ENCODE data around the gene ARHGAP45. TPM values are rescaled to one million over a fixed set of nuclear protein-coding genes. Genes with fewer than 3 reads are reported as not detected.
"Not testable (repeated sequence)": the region's sequence is repeated elsewhere in the genome, so short reads cannot be mapped to it uniquely, and the experiment has no call there.

ARHGAP45 gene, protein sequence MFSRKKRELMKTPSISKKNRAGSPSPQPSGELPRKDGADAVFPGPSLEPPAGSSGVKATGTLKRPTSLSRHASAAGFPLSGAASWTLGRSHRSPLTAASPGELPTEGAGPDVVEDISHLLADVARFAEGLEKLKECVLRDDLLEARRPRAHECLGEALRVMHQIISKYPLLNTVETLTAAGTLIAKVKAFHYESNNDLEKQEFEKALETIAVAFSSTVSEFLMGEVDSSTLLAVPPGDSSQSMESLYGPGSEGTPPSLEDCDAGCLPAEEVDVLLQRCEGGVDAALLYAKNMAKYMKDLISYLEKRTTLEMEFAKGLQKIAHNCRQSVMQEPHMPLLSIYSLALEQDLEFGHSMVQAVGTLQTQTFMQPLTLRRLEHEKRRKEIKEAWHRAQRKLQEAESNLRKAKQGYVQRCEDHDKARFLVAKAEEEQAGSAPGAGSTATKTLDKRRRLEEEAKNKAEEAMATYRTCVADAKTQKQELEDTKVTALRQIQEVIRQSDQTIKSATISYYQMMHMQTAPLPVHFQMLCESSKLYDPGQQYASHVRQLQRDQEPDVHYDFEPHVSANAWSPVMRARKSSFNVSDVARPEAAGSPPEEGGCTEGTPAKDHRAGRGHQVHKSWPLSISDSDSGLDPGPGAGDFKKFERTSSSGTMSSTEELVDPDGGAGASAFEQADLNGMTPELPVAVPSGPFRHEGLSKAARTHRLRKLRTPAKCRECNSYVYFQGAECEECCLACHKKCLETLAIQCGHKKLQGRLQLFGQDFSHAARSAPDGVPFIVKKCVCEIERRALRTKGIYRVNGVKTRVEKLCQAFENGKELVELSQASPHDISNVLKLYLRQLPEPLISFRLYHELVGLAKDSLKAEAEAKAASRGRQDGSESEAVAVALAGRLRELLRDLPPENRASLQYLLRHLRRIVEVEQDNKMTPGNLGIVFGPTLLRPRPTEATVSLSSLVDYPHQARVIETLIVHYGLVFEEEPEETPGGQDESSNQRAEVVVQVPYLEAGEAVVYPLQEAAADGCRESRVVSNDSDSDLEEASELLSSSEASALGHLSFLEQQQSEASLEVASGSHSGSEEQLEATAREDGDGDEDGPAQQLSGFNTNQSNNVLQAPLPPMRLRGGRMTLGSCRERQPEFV
- 100 to 1,000 TPM; 171 to 174 TPM for total RNA-seq

DNA sequence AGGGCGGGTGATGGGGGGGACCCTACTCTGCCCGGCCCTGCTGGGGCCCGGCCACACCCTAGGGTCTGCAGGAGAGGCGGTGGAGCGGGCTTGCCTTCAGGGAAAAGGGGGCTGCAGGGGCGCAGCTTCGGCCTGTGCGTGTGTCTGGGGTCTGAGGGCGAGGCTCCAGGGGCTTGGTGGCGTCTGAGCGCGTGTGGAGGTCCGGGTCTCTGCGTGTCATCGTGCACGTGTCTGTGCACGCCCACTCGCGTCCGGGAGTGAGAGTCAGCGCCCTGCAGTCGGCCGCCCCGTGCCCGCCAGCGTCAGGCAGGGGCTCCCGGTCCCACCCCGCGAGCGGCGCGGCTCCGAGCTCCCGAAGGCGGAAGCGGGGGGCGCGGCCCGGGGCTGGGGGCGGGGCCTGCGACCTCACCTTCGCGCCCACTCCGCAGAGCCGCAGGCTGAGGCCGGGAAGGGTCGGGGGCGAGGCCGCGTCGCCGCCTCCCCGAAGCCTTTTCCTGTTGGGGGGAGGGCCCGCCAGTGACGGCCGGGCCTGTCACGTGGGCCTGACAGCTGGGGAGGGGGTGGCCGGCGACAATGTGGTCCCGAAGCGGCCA, at the start of gene ARHGAP45:
Gene ARHGAP45 (plus strand): TSS at position 420 of the 593 bp plus-strand sequence. CDS start 239 bp downstream, outside the sequence.
- no peaks in the 10 kb centered on the region for H3K9me3 Mint-ChIP-seq
- ATAC-seq (peak; percentile 47 to 71), DNase-seq (ENCODE audit: low spot score in 2 of 2) (peak; percentile 85 to 87)
- peaks cover 16 to 17% of the 10 kb centered on the region in 2 donors for H3K36me3 Mint-ChIP-seq
- peak within 1 kb of the TSS; percentile 65 to 95 for H3K27ac Mint-ChIP-seq

DNA sequence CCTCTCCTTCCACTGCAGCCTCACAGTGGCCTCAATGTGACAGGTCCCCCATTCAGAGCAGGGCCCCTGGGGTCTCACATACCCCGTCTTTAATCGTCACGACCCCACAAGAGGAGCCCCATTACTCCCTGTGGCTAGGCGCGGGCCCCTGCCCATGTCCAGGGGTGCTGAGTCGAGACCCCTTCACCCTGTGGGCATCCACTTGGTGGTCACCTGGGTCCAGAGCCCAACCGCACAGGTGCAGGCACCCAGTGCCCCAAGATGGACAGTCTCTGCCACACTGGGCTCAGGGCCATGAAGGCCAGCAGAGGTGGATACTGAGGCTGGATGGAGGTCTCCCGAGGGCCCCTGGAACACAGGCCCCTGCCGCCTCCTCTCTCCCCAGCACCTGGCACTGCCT, 49.1 kb upstream of the ARHGAP45 start:
- Mint-ChIP-seq H3K9me3 (no peaks in the 10 kb centered on the region), H3K27ac (peak overlapping the region; percentile 81 to 100), H3K36me3 (peaks cover 5 to 7% of the 10 kb centered on the region in 2 donors)
- DNase-seq (ENCODE audit: low spot score in 2 of 2) = no peak
- ATAC-seq = no peak

DNA sequence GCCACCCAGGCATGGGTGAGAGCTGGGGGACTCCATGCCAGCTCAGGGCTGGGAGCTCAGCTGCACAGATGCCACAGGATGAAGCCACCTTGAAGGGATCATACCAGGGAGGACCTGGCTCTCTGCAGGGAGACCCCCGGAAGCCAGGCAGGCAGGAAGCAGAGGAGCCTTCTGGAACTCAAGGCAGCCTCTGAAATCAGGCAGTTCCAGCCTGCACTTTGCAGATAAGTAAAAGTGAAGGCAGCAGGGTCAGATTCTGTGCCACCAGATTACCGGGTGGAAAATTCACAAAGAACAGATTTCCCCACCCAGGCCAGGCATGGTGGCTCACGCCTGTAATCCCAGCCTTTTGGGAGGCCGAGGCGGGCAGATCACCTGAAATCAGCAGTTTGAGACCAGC, 48.6 kb upstream of the ARHGAP45 start:
- no peak for ATAC-seq
- peak overlapping the region in 1 of 2 donors; percentile 100 for H3K27ac Mint-ChIP-seq
- no peak for DNase-seq (ENCODE audit: low spot score in 2 of 2)

DNA sequence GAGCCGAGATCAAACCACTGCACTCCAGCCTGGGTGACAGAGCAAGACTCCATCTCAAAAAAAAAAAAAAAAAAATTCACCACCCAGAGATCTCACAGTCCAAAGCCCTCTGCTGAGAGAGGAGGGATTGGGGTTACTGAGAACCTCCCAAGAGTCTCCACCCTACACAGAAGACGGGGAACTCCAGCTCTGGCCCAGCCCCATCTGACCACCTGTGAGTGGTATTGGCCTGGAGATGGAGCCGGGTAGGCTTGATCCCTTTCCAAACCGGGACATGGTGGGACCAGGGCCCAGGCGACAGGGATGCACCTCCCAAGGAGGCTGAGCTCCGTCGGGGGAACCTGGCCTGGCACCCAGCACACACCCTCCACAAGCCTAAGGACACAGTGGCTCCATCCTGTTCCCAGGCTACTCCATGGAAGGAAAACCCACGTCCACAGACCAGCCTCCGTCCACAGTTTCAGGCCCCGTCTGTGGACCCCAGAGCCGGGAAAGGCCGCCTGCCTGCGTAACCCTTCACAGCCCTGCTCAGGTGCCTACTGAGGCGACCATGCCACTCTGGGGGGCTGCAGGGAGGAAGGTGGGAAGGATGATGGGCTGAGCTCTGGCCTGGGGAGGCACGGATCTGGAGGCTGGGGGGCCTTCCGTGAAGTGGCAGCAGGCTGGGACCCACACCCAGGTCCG, 47.9 kb upstream of the ARHGAP45 start:
- peaks cover 5 to 7% of the 10 kb centered on the region in 2 donors for H3K36me3 Mint-ChIP-seq
- ATAC-seq (no peak), DNase-seq (ENCODE audit: low spot score in 2 of 2) (no peak)
- H3K27ac Mint-ChIP-seq = peak overlapping the region; percentile 82 to 100
- no peaks in the 10 kb centered on the region for H3K9me3 Mint-ChIP-seq

More for the DNA sequence above, 48.6 kb upstream of the ARHGAP45 start:
- Mint-ChIP-seq H3K36me3 (peaks cover 5 to 7% of the 10 kb centered on the region in 2 donors), H3K9me3 (no peaks in the 10 kb centered on the region)

DNA sequence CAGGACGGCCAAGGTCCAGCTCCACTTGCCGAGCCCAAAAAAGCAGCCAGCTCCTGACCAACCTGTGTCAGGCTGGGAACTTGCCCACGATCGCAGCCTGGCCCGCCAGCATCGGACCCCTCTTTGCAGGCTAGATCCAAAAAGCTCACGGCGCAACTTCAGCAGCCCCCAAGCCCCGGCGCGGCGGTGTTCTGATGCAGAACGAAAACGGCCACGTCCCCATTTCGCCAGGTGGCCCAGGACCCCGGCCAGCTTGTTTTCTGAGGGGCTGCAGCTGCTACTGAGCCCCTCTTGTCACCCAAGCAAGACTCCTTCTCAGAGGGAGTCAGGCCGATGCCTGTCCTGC, 47.4 kb upstream of the ARHGAP45 start:
- Mint-ChIP-seq H3K36me3 (peaks cover 5 to 7% of the 10 kb centered on the region in 2 donors), H3K9me3 (no peaks in the 10 kb centered on the region), H3K27ac (peak overlapping the region; percentile 97 to 100)
- ATAC-seq = no peak
- DNase-seq (ENCODE audit: low spot score in 2 of 2) = no peak

DNA sequence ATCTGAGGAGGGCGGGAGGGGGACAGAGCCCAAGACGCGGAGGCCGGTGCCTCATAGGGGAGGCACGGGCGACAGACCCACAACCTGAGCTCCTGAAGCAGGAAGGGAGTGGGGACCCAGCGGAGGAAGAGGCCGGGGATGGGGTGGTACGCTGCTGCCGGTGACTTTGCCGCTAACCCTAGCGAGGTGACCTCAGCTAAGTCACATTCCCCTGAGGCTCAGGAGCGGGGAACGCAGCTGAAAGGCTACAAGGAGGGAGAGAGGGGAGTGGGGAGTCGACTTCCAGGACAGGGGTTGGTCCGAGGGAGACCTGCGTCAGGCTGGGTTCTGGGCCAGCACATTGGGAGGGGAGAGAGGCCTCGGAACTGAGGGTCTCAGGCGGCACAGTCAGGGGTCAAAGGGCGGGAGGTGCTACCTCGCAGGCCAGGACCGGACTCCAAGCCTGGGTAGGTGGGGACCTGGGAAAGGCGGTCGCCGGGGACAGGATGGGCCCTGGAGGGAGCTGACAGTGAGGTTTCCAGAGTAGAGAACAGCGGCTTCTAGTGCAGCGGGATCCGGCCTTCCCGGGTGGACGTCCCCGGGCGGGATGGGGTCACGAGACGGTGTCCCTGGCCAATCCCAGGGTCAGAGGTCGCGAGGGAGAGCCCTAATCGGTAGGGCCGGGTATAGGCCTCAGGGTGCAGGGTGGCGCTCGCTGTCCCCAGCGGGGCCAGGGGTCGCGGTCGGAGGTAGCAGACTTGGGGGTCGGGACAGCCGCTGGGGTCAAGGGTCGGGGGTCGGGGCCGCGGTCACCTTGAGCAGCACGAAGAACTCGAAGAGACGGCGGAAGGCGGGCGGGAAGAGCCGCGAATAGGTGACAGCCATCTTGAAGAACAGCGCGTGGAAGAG, 46.7 kb upstream of the ARHGAP45 start:
- H3K36me3 Mint-ChIP-seq = peaks cover 5 to 7% of the 10 kb centered on the region in 2 donors
- ATAC-seq = peak in 1 of 2 donors; percentile 10
- H3K9me3 Mint-ChIP-seq = no peaks in the 10 kb centered on the region
- H3K27ac Mint-ChIP-seq = peak overlapping the region; percentile 97 to 100
- no peak for DNase-seq (ENCODE audit: low spot score in 2 of 2)

DNA sequence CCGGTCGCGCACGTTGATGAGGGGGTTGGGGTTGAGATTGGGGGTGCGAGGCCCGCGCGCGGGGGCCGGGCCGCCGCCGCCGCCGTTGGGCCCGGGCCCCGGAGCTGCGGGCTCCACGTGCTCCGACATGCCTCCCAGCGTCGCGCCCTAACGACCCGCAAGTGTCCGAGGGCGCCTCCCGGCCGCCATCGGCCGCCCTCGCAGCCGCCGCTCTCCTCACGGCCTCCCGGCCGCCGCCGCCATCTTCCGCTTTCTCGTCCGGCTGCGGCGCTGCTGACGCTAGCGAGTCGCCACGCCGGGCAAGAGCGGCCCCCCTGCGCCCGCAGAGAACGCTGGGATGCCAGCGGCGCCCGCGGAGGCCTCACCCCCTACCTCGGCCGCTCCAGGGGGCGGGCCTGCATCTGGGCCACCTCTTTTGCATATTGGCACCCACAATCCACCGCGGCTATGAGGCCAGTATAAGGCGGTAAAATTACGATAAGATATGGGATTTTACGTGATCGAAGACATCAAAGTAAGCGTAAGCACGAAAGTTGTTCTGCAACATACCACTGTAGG, 46.0 kb upstream of the ARHGAP45 start, which contains the start of gene TMEM259:
Gene TMEM259 (minus strand): TSS at position 256 of the 558 bp plus-strand sequence. CDS start 127 bp downstream, at position 129.
- Mint-ChIP-seq H3K9me3 (no peaks in the 10 kb centered on the region), H3K36me3 (peaks cover 5 to 7% of the 10 kb centered on the region in 2 donors), H3K27ac (peak within 1 kb of the TSS; percentile 99 to 100)
- DNase-seq (ENCODE audit: low spot score in 2 of 2) (peak; percentile 96 to 97), ATAC-seq (peak; percentile 88 to 90)

DNA sequence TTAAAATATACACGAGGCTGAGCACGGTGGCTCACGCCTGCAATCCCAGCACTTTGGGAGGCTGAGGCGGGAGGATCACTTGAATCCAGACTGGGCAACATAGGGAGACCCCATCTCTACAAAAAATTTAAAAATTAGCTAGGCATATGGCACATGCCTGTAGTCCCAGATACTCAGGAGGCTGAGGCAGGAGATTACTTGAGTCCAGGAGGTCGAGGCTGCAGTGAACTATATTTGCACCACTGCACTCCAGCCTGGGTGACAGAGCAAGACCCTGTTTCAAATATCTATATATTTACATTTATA, 43.1 kb upstream of the ARHGAP45 start:
- H3K36me3 Mint-ChIP-seq = peaks cover 13 to 15% of the 10 kb centered on the region in 2 donors
- H3K9me3 Mint-ChIP-seq; H3K27ac Mint-ChIP-seq; ATAC-seq; DNase-seq (ENCODE audit: low spot score in 2 of 2): not testable (repeated sequence)

DNA sequence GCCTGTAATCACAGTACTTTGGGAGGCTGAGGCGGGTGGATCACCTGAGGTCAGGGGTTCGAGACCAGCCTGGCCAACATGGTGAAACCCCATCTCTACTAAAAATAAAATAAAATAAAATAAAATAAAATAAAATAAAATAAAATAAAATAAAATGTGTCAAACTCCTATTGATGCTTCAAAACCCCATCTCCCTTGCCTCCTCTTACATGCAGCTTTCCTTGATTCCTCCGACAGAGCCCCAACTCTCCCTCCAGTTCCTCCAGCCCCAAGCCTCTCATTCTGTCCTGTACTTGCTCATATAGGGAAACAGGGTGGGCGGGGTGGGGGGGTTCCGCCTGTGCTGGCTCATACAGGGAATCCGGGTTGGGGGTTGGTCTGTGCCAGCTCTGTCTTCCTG, 41.9 kb upstream of the ARHGAP45 start:
- H3K9me3 Mint-ChIP-seq; ATAC-seq; H3K27ac Mint-ChIP-seq; DNase-seq (ENCODE audit: low spot score in 2 of 2): not testable (repeated sequence)
- peaks cover 9 to 17% of the 10 kb centered on the region in 2 donors for H3K36me3 Mint-ChIP-seq

DNA sequence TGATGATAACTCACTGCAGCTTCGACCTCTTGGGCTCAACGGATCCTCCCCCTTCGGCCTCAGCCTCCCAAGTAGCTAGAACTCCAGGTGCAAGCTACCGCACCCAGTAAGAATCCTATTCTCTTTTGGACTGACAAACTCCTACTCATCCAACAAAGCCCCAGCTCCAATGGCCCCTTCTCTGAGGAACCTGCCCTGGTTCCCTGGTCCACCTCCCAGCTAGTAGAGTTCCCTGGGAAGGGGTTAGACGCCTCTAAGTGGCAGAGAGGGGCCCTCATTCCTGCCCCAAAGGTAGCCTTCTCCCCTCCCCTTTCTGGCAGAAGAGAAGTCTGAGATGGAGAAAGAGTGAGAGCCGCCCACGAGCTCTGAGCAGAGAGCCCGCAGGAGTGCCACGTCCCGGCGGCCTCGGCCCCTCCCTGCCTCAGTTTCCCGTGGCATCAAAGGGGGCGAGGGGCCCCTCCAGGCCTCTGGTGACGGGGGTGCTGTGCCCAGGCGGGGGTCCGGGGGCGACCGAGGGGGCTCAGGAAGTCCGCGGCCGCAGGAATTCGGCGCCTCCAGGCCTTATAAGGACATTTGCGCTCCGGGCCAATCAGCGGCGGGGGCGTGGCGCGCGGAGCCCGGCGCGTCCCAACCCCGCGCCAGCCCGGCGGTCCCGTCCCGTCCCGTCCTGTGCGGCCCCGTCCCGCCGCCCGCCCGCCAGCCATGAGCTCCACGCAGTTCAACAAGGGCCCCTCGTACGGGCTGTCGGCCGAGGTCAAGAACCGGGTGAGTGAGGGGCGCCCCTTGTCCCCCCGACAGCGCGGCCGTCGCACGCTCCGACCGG, 40.8 kb upstream of the ARHGAP45 start, which contains the start of gene CNN2:
Gene CNN2 (plus strand): TSS at position 649 of the 823 bp plus-strand sequence. CDS start 54 bp downstream, at position 703.
- peaks cover 6 to 20% of the 10 kb centered on the region in 2 donors for H3K36me3 Mint-ChIP-seq
- DNase-seq (ENCODE audit: low spot score in 2 of 2) = peak; percentile 79 to 85
- peak; percentile 71 to 83 for ATAC-seq
- H3K9me3 Mint-ChIP-seq = no peaks in the 10 kb centered on the region
- H3K27ac Mint-ChIP-seq = peak within 1 kb of the TSS; percentile 86 to 90

DNA sequence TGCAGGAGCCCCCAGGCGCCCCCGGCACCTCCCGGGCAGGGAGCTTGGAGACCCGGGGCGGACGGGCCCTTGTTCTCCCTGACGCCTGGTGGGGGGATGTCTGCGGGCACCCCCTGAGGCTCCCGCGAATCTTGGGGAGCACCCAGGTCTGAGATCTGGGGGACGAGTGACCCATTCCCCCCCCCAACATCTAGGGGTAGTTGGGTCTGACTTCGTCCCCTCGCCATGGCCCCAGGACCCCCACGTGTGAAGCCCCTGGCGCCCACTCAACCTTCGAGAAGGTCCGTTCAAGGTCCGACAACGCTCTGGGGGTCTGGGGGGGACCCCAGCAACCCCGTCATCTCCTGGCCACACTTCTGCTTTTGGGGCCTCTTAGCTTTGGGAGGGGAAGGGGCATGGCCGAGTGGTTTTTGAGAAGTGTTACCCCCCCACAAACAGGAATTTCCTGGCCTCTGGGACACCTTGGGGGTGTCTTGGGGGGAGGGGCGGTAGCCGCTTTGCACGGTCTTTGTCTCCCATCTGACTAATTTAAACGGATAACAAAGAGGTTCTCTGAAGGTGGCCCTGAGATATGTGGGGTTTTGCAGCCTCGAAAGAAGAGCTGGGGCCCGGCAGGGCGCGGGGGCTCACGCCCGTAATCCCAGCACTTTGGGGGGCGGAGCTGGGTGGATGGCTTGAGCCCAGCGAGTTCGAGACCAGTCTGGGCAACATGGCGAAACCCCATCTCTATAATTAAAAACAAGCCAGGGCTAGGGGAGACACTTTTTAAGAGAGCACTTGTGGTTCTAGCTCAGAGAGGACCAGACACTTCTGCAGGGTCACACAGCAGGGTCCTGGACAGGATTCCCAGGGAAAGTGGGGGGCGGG, 40.0 kb upstream of the ARHGAP45 start:
- Mint-ChIP-seq H3K9me3 (no peaks in the 10 kb centered on the region), H3K27ac (peak overlapping the region; percentile 86 to 90), H3K36me3 (peaks cover 7 to 20% of the 10 kb centered on the region in 2 donors)
- ATAC-seq (peak in 1 of 2 donors; percentile 4), DNase-seq (ENCODE audit: low spot score in 2 of 2) (no peak)

DNA sequence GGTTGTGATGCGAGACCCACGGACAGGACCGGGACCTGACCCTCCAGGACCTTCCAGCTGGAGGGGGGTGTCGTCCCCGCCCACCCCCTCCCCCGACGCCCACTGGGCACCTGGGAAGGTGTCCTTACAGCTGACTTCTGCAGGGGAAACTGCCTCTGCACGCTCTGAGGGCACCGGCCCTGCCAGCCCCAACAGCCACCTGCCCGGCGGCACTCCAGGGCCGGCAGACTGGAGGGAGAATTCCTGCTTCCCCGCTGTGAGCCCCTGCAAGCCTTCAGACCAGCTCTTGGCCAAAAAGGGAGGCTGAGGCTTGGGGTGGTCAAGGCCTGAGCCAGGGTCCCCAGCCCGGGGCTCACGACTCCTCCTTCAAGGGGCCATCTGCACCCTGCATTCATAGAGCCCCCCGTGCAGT, 39.3 kb upstream of the ARHGAP45 start:
- Mint-ChIP-seq H3K27ac (peak overlapping the region in 1 of 2 donors; percentile 86), H3K36me3 (peaks cover 13 to 26% of the 10 kb centered on the region in 2 donors), H3K9me3 (no peaks in the 10 kb centered on the region)
- ATAC-seq = no peak
- DNase-seq (ENCODE audit: low spot score in 2 of 2) = no peak

Data from activated naive CD4-positive, alpha-beta T cell treated with anti-CD3 and anti-CD28 coated beads, Interleukin-2, amount 50 U/mL, for 72 hours (primary cell).